K562 (cell line): Measurements from ENCODE around the gene NPM3. TPM values are rescaled to one million over a fixed set of nuclear protein-coding genes. Genes with fewer than 3 reads are reported as not detected.

Experiments used
- ATF3 ChIP-seq, 2 experiments: fragments of 450-650 bp in 1 of 2; sonication (generic) in 1 of 2; formaldehyde crosslinking in 1 of 2; IDR thresholded peaks in 1 of 2; conservative IDR thresholded peaks in 1 of 2; 2 replicates each; pipeline versions ENCODE4 v1.6.1 to v1.8.1; 2016 to 2023; ENCODE audit warnings: mild to moderate bottlenecking in 2 of 2, moderate library complexity in 2 of 2, inconsistent platforms in 1 of 2, missing genetic modification reagents in 1 of 2
- CGGBP1 ChIP-seq: fragments of 250-450 bp; sonication (Bioruptor Pico); IDR thresholded peaks from 2 replicates; pipeline ENCODE4 v1.9.0; 2021; ENCODE audit warnings: mild to moderate bottlenecking
- JUN ChIP-seq, 2 experiments: sonication (generic) in 1 of 2; formaldehyde crosslinking in 1 of 2; IDR thresholded peaks; 2 replicates each; pipeline versions ENCODE4 v1.6.1 to v1.8.0; 2012 to 2022; ENCODE audit warnings: borderline replicate concordance in 2 of 2, mild to moderate bottlenecking in 2 of 2, improper control_type of control experiment in 1 of 2, low read depth in 1 of 2, low read length in 1 of 2, missing genetic modification reagents in 1 of 2
- KLF16 ChIP-seq: IDR thresholded peaks from 2 replicates; pipeline ENCODE4 v1.6.1; 2016; ENCODE audit warnings: antibody characterized with exemption
- MNT ChIP-seq, 2 experiments: fragments of 450-650 bp; conservative IDR thresholded peaks; 2 replicates each; pipeline ENCODE4 v1.6.1; 2017; ENCODE audit warnings: mild to moderate bottlenecking in 2 of 2, moderate library complexity in 2 of 2
- POLR2AphosphoS5 ChIP-seq: IDR thresholded peaks from 2 replicates; pipeline ENCODE4 v1.6.1; 2011; ENCODE audit warnings: mild to moderate bottlenecking, low read depth, low read length, moderate library complexity; ENCODE audit not compliant: control insufficient read depth, insufficient read depth
- POLR2G ChIP-seq: fragments of 200-400 bp; formaldehyde crosslinking; IDR thresholded peaks from 2 replicates; pipeline ENCODE4 v1.6.1; 2017; ENCODE audit warnings: low read depth, mild to moderate bottlenecking, antibody characterized with exemption, low read length, moderate library complexity
- SRSF3 ChIP-seq: fragments of 200-400 bp; formaldehyde crosslinking; IDR thresholded peaks from 2 replicates; pipeline ENCODE4 v1.6.1; 2016; ENCODE audit warnings: mild to moderate bottlenecking, low read length, moderate library complexity; ENCODE audit not compliant: insufficient read depth
- THRB ChIP-seq: fragments of 450-650 bp; formaldehyde crosslinking; conservative IDR thresholded peaks from 2 replicates; pipeline ENCODE4 v1.4.0; 2022; ENCODE audit warnings: mild to moderate bottlenecking, missing genetic modification characterization
- XRCC5 ChIP-seq: fragments of 200-400 bp; formaldehyde crosslinking; IDR thresholded peaks from 2 replicates; pipeline ENCODE4 v1.6.1; 2017; ENCODE audit warnings: low read depth, mild to moderate bottlenecking, low read length
- ZNF395 ChIP-seq: fragments of 200-800 bp; sonication (Bioruptor generic); IDR thresholded peaks from 2 replicates; pipeline ENCODE4 v1.6.1; 2017; ENCODE audit warnings: missing genetic modification characterization, missing compliant biosample characterization
- polyA plus RNA-seq, 8 experiments: library from polyadenylated mRNA; depleted of rRNA in 4 of 8; stranded (reverse) in 5 of 8; unstranded in 3 of 8; fragments of >200 nt; fragmentation: Nextera tagmentation in 2 of 8; fragmentation: Illumina TruSeq in 1 of 8; extraction: Ambion mirVana in 2 of 8; extraction: Trizol in 1 of 8; gene quantifications; 2 replicates each; pipeline versions ENCODE4 v1.2.1 to v1.2.3, GENCODE V29; 2011 to 2014; ENCODE audit warnings: inconsistent platforms in 1 of 8, missing spikeins in 1 of 8
- total RNA-seq, 7 experiments: library from RNA; depleted of rRNA in 6 of 7; stranded (reverse); fragments of >200 nt in 6 of 7; fragmentation: Illumina TruSeq in 2 of 7; extraction: Trizol in 2 of 7; gene quantifications; 2 replicates each; pipeline versions ENCODE4 v1.2.1 to v1.2.3, GENCODE V29; 2011 to 2021; ENCODE audit warnings: low replicate concordance in 1 of 7

Gene NPM3
- total and polyA plus RNA-seq, 9 of the 15 experiments (the other 6 are each of a cell fraction or from before 2014, with no cell fraction given), result 15.2 to 239 (median 114) TPM

GRCh38 chr10:101818119-101818871, 35.0 kb upstream of the NPM3 start, which contains the start of gene OGA (continued):
- TF ChIP-seq ATF3 (IDR thresholded peaks at IDR 0.05) (no peak; the same call in 1 of the 2 replicates), ATF3 (CRISPR knock-in tag; conservative IDR thresholded peaks at IDR 0.05) (no peak), KLF16 (peak; percentile 100), THRB (0 out of 2 replicates have a peak, but pooled peaks have one; percentile 20), SRSF3 (no peak), CGGBP1 (CRISPR knock-in tag) (no peak), JUN (IDR thresholded peaks at IDR 0.05; ENCODE audit: borderline replicate concordance, low read depth, low read length) (peak; percentile 37; the same call in 1 of the 2 replicates), JUN (CRISPR knock-in tag; IDR thresholded peaks at IDR 0.05; ENCODE audit: borderline replicate concordance) (no peak), ZNF395 (CRISPR knock-in tag) (peak; percentile 67; the same call in 1 of the 2 replicates), POLR2AphosphoS5 (peak; percentile 92), POLR2G (peak; percentile 78), MNT (conservative IDR thresholded peaks at IDR 0.05) (peak; percentile 40 to 70; a peak in 3 of 4 replicates), XRCC5 (peak; percentile 85)
